Esophagus squamous epithelium (tissue), 5 donors: ENCODE measurements around the gene SFXN5. TPM values are rescaled to one million over a fixed set of nuclear protein-coding genes. Genes with fewer than 3 reads are reported as not detected.

Source experiments
- DNase-seq: peaks from one replicate; lab custom pipeline; 2025; lab: John Stamatoyannopoulos, UW
- H3K27ac ChIP-seq, 4 donors: fragments of 200-600 bp; sonication (generic); one replicate each; pipeline ENCODE4 v1.5.1; 2016 to 2019; ENCODE audit warnings: mild to moderate bottlenecking in 1 of 4
- H3K27me3 ChIP-seq, 4 donors: fragments of 200-600 bp; sonication (generic); 1 replicate in 3 of 4; 2 replicates in 1 of 4; pipeline versions ENCODE4 v1.5.1 to v1.6.0; 2017 to 2021; ENCODE audit warnings: antibody characterized with exemption in 1 of 4
- H3K36me3 ChIP-seq, 3 donors: fragments of 200-600 bp; sonication (generic); one replicate each; pipeline ENCODE4 v1.5.1; 2016 to 2019
- H3K4me1 ChIP-seq, 3 donors: fragments of 200-600 bp; sonication (generic); one replicate each; pipeline ENCODE4 v1.5.1; 2017 to 2019
- H3K4me3 ChIP-seq, 4 donors: fragments of 200-600 bp; sonication (generic); 1 replicate in 3 of 4; 2 replicates in 1 of 4; pipeline ENCODE4 v1.5.1; 2016 to 2019; ENCODE audit warnings: mild to moderate bottlenecking in 2 of 4, moderate library complexity in 1 of 4
- H3K9me3 ChIP-seq, 3 donors: fragments of 200-600 bp; sonication (generic); one replicate each; pipeline ENCODE4 v1.5.1; 2016 to 2019
- POLR2A ChIP-seq, 4 donors: fragments of 450-650 bp; IDR thresholded peaks; one replicate each; pipeline ENCODE4 v1.6.1; 2017; ENCODE audit warnings: antibody characterized with exemption in 4 of 4, mild to moderate bottlenecking in 4 of 4, moderate library complexity in 3 of 4
- WGBS, 2 donors: methylation state at CpG; one replicate each; pipeline ENCODE4 v1.1.5; 2018; 5-methylcytosine and 5-hydroxymethylcytosine counted together
- intact Hi-C: fragments of 100-400 bp; cut with DNase I; formaldehyde crosslinking; loops from one replicate; pipeline ENCODE4 v1.15.0; 2022
- total RNA-seq, 4 donors: library from RNA; depleted of rRNA; stranded (reverse); fragments of >200 nt; gene quantifications; one replicate each; pipeline ENCODE4 v1.1.0, GENCODE V29; 2016
- TF ChIP-seq, protein P1 (sequence below), 6 experiments: fragments of 450-650 bp in 4 of 6; fragments of 200-600 bp in 2 of 6; sonication (generic) in 2 of 6; IDR thresholded peaks; one replicate each; pipeline ENCODE4 v1.5.1; 2016 to 2019; ENCODE audit warnings: antibody characterized with exemption in 6 of 6, mild to moderate bottlenecking in 4 of 6, moderate library complexity in 4 of 6
- donor health status: DM: yes; HTN: yes; CAD: no.

Gene SFXN5
- total RNA-seq, 4 donors from 2014 or later: 4.2 to 16.4 (median 12.7) TPM

DNA sequence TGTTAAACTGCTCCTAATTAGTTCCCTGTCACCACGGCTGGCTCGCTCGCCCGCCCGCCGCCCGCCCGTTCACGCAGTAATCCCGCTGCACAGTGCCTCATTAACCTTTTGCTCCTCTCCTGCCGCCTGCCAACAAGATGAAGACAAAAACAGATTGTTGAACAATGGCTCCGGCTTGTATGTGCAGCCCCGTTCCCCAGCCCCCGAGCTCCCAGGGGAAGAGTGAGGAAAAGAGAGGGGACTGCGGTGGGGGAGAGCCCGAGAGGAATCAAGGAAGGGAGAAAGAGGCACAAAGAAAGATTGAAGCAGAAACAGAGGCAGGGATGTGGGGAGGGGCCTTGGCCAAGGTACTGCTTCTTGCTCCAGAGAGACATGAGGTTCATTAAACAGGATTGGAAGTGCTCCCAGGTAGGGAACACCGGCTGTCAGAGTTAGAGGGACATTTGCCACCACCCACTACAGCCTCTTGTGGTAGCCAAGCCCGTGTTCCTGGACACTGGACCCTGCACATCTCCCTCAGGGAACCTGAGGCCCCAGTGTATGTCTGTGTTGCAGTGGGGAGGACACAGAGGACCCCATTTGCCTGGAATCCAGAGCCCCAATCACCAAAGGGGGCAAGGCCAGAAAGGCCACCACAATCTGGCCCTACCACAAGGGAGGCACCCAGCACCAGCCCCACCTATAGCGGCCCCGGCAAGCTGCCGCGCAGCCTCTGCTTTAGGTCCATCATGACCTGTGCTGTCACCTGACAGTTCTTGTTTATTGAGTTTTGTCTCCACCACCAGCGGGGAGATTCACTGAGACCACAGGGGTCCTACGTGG lies 116.1 kb downstream of the SFXN5 start:
- Histone ChIP-seq H3K4me1 (no peaks in the 10 kb centered on the region), H3K4me3 (no peak overlapping the region), H3K36me3 (no peaks in the 10 kb centered on the region), H3K27ac (no peak overlapping the region), H3K9me3 (no peaks in the 10 kb centered on the region), H3K27me3 (no peaks in the 10 kb centered on the region)
- intact Hi-C loops: no loop called here
- no peak for DNase-seq
- no peak for TF ChIP-seq POLR2A (IDR thresholded peaks at IDR 0.05)
- TF ChIP-seq, protein P1, sequence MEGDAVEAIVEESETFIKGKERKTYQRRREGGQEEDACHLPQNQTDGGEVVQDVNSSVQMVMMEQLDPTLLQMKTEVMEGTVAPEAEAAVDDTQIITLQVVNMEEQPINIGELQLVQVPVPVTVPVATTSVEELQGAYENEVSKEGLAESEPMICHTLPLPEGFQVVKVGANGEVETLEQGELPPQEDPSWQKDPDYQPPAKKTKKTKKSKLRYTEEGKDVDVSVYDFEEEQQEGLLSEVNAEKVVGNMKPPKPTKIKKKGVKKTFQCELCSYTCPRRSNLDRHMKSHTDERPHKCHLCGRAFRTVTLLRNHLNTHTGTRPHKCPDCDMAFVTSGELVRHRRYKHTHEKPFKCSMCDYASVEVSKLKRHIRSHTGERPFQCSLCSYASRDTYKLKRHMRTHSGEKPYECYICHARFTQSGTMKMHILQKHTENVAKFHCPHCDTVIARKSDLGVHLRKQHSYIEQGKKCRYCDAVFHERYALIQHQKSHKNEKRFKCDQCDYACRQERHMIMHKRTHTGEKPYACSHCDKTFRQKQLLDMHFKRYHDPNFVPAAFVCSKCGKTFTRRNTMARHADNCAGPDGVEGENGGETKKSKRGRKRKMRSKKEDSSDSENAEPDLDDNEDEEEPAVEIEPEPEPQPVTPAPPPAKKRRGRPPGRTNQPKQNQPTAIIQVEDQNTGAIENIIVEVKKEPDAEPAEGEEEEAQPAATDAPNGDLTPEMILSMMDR (IDR thresholded peaks at IDR 0.05): no peak
- 74 to 76% methylated on average over 11 to 16 of the region's 24 CpGs for WGBS, 2 donors

DNA sequence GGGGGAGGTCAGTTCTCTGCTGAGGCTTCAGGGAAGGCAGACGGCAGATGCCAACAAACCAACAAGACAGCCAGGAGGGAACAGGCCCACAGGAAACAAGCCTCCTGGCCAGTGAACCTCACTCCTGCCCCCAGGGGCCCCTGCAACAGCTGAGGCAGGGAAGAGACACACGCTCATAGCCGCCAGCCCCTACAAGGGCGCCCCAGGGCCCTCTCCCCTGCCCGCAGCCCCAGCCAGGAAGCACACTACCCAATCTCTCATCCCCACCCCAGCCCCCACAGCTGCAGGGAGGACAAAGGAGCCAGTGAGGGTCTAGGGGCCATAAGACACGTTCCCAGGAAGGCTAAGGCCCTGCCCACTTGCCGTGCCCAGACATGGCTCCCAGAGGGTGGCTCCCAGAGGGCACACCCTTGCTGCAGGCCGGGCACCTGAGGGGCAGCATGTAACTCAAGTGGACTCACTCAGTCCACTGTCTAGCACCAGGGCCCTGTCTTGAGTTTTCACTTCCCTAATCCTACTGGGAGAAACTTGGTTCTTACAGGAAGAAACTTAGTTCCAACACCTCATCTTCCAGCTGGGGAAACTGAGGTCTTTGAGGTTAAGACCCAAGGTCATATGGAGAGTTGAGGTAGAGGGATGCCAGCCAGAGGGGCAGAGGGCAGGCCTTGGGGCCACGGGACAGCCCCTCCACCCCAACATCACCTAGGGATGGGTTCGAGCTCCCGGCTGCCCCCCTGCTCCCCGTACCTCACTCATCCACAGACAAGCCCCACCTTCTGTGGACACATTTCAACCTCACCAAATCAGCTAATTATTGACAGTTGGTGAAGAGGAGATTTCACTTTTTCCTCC lies 116.9 kb downstream of the SFXN5 start:
- Histone ChIP-seq H3K27ac (no peak overlapping the region), H3K36me3 (no peaks in the 10 kb centered on the region), H3K4me1 (no peaks in the 10 kb centered on the region), H3K27me3 (no peaks in the 10 kb centered on the region), H3K9me3 (no peaks in the 10 kb centered on the region), H3K4me3 (no peak overlapping the region)
- TF ChIP-seq POLR2A (IDR thresholded peaks at IDR 0.05): no peak
- TF ChIP-seq, protein P1 (IDR thresholded peaks at IDR 0.05): no peak
- DNase-seq: no peak
- 71% methylated on average over 6 of the region's 12 CpGs; no CpG with 5 or more reads in 1 of the 2 donors for WGBS, 2 donors
- intact Hi-C loops: no loop called here

DNA sequence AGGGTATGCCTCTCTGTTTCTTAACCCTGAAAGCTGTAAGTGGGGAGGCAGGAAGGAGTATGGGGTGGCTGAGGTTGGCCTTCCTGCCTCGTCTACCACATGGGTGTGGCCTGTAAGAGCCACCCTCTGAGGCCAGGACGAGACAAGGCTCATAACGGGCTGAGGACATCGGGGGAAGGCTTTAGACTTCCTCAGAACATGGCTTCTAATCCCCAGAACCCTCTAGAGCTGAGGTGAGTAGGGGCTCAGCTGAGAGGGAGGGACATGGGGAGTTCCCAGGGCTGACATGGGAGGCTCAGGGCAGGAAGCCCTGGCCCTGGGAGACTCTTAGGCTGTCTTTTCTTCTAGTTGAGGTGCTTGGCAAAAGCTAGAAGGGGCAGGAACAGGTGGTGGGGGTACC lies 117.5 kb downstream of the SFXN5 start:
- TF ChIP-seq, protein P1 (IDR thresholded peaks at IDR 0.05): no peak
- no peak for TF ChIP-seq POLR2A (IDR thresholded peaks at IDR 0.05)
- Histone ChIP-seq H3K27ac (no peak overlapping the region), H3K9me3 (no peaks in the 10 kb centered on the region), H3K4me3 (no peak overlapping the region), H3K27me3 (no peaks in the 10 kb centered on the region), H3K4me1 (no peaks in the 10 kb centered on the region), H3K36me3 (no peaks in the 10 kb centered on the region)
- no CpG with 5 or more reads among the region's 4 CpGs for WGBS, 2 donors
- no peak for DNase-seq
- intact Hi-C loops: no loop called here

DNA sequence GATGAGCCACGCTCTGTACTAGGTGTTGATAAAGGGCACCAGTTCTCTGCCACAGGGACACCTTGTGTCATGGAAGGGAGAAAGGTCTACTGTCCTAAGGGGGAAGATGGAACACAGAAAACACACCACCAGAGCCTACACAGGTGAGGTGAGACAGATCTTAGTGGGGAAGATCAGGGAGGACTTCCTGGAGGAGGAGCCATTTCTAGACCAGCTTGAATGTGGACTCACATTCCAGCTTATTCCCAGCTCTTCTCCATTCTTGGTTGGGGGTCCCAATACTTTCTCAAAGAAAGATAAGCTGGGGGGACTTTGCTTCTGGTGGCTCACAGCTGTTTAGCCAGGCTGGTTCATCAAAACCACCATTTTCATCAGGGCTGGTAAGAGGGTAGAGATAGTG lies 118.0 kb downstream of the SFXN5 start:
- TF ChIP-seq, protein P1 (IDR thresholded peaks at IDR 0.05): no peak
- no peak for TF ChIP-seq POLR2A (IDR thresholded peaks at IDR 0.05)
- Histone ChIP-seq H3K36me3 (no peaks in the 10 kb centered on the region), H3K9me3 (no peaks in the 10 kb centered on the region), H3K4me1 (no peaks in the 10 kb centered on the region), H3K4me3 (no peak overlapping the region), H3K27ac (no peak overlapping the region), H3K27me3 (no peaks in the 10 kb centered on the region)
- intact Hi-C loops: no loop called here
- 90 to 100% methylated on average over 1 of the region's 1 CpG for WGBS, 2 donors
- no peak for DNase-seq

DNA sequence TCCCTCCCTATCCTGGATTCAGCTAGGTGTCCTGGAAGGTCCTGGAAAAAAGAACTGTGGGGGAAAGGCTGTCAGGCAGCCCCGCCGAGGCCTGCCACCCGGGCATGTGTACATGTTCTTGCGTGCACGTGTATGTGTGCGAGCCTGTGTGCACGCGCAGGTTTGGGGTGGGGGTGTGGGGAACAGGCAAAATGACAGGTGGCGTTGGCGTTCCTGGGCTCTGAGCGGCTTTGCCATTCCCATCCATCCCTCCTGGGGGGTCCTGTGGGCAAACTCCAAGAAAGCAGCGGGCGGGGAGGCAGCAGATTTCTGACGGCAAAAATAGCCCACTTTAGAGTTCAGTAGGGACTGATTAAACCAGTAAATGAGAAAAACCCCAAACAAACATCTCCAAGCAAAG lies 118.6 kb downstream of the SFXN5 start:
- Histone ChIP-seq H3K4me3 (no peak overlapping the region), H3K4me1 (no peaks in the 10 kb centered on the region), H3K27me3 (no peaks in the 10 kb centered on the region), H3K9me3 (no peaks in the 10 kb centered on the region), H3K27ac (no peak overlapping the region), H3K36me3 (no peaks in the 10 kb centered on the region)
- TF ChIP-seq, protein P1 (IDR thresholded peaks at IDR 0.05): no peak
- no peak for TF ChIP-seq POLR2A (IDR thresholded peaks at IDR 0.05)
- no peak for DNase-seq
- 59 to 62% methylated on average over 7 to 12 of the region's 14 CpGs for WGBS, 2 donors
- intact Hi-C loops: no loop called here
